BE2C (cell line): Measurements from ENCODE around the gene CD9.
A peak's percentile ranks its signal among the peaks of the same experiment; 100 is the strongest.
"Not testable (repeated sequence)": the region's sequence is repeated elsewhere in the genome, so short reads cannot be mapped to it uniquely, and the experiment has no call there.

ENCODE experiments used
- DNase-seq: peaks from one replicate; pipeline ENCODE4 v3.0.0-alpha.2; 2020
- H3K27me3 ChIP-seq: fragments of 250-450 bp; sonication (Bioruptor Pico); 2 replicates; pipeline ENCODE4 v1.5.1; 2020; ENCODE audit warnings: mild to moderate bottlenecking
- H3K36me3 ChIP-seq: fragments of 250-450 bp; sonication (Bioruptor Pico); 2 replicates; pipeline ENCODE4 v1.5.1; 2020; ENCODE audit warnings: mild to moderate bottlenecking
- H3K4me1 ChIP-seq: fragments of 250-450 bp; sonication (Bioruptor Pico); 2 replicates; pipeline ENCODE4 v1.5.1; 2020
- H3K4me3 ChIP-seq: 2 replicates; pipeline ENCODE4 v1.5.1; 2011; ENCODE audit warnings: low read depth, low read length
- H3K9me3 ChIP-seq: fragments of 250-450 bp; sonication (Bioruptor Pico); 2 replicates; pipeline ENCODE4 v1.5.1; 2020
- CTCF ChIP-seq: IDR thresholded peaks from 2 replicates; pipeline ENCODE4 v1.5.1; 2012; ENCODE audit warnings: mild to moderate bottlenecking, low read depth, low read length

The CD9 gene

GRCh38 chr12:6204533-6205143 is 4.4 kb downstream of the CD9 start:
- peak; percentile 33; the same call in 1 of the 2 replicates for TF ChIP-seq CTCF
- H3K4me1 ChIP-seq, result peaks cover 5% of the 10 kb centered on the region
- H3K9me3 ChIP-seq, result no peaks in the 10 kb centered on the region
- DNase-seq, result no peak
- H3K36me3 ChIP-seq, result peaks cover 3% of the 10 kb centered on the region; the same call in 1 of the 2 replicates
- no peak overlapping the region for H3K4me3 ChIP-seq
- no peaks in the 10 kb centered on the region for H3K27me3 ChIP-seq

GRCh38 chr12:6205144-6205539 is 4.9 kb downstream of the CD9 start:
- no peak for DNase-seq
- no peaks in the 10 kb centered on the region for H3K9me3 ChIP-seq
- H3K4me3 ChIP-seq, result no peak overlapping the region
- H3K27me3 ChIP-seq, result no peaks in the 10 kb centered on the region
- TF ChIP-seq CTCF, result no peak
- H3K36me3 ChIP-seq, result peaks cover 3% of the 10 kb centered on the region; the same call in 1 of the 2 replicates
- H3K4me1 ChIP-seq, result peaks cover 3% of the 10 kb centered on the region

GRCh38 chr12:6205761-6206160 is 5.6 kb downstream of the CD9 start:
- peaks cover 3% of the 10 kb centered on the region for H3K4me1 ChIP-seq
- no peak overlapping the region for H3K4me3 ChIP-seq
- no peak for DNase-seq

GRCh38 chr12:6206327-6206726 is 6.1 kb downstream of the CD9 start:
- TF ChIP-seq CTCF, result no peak
- H3K36me3 ChIP-seq, result peaks cover 3% of the 10 kb centered on the region; the same call in 1 of the 2 replicates
- H3K4me1 ChIP-seq, result peaks cover 2% of the 10 kb centered on the region
- H3K27me3 ChIP-seq, result no peaks in the 10 kb centered on the region
- H3K9me3 ChIP-seq, result no peaks in the 10 kb centered on the region
- no peak for DNase-seq
- H3K4me3 ChIP-seq, result no peak overlapping the region

More at GRCh38 chr12:6205761-6206160, 5.6 kb downstream of the CD9 start:
- H3K36me3 ChIP-seq, result peaks cover 3% of the 10 kb centered on the region; the same call in 1 of the 2 replicates
- H3K27me3 ChIP-seq, result no peaks in the 10 kb centered on the region
- no peaks in the 10 kb centered on the region for H3K9me3 ChIP-seq
- TF ChIP-seq CTCF, result no peak

GRCh38 chr12:6207259-6207925 is 7.2 kb downstream of the CD9 start:
- Histone ChIP-seq H3K4me3 (no peak overlapping the region), H3K9me3 (no peaks in the 10 kb centered on the region), H3K36me3 (peaks cover 3% of the 10 kb centered on the region; the same call in 1 of the 2 replicates), H3K27me3 (no peaks in the 10 kb centered on the region), H3K4me1 (no peaks in the 10 kb centered on the region; the same call in 1 of the 2 replicates)
- no peak for TF ChIP-seq CTCF
- DNase-seq, result no peak

GRCh38 chr12:6208130-6208529 is 7.9 kb downstream of the CD9 start:
- no peaks in the 10 kb centered on the region for H3K9me3 ChIP-seq
- no peak overlapping the region for H3K4me3 ChIP-seq
- H3K27me3 ChIP-seq, result no peaks in the 10 kb centered on the region
- no peak for TF ChIP-seq CTCF
- DNase-seq, result no peak
- H3K36me3 ChIP-seq, result peaks cover 3% of the 10 kb centered on the region; the same call in 1 of the 2 replicates
- no peaks in the 10 kb centered on the region; the same call in 1 of the 2 replicates for H3K4me1 ChIP-seq

GRCh38 chr12:6209428-6209827 is 9.2 kb downstream of the CD9 start:
- H3K36me3 ChIP-seq, H3K4me1 ChIP-seq, H3K4me3 ChIP-seq: not testable (repeated sequence)

More at GRCh38 chr12:6209428-6209827, 9.2 kb downstream of the CD9 start:
- H3K9me3 ChIP-seq, DNase-seq, H3K27me3 ChIP-seq: not testable (repeated sequence)
